ENCODE data around the gene USP48. TPM values are rescaled to one million over a fixed set of nuclear protein-coding genes. Genes with fewer than 3 reads are reported as not detected.

USP48 gene
- total RNA-seq, 1 donor from 2014 or later, result 61.8 TPM

DNA sequence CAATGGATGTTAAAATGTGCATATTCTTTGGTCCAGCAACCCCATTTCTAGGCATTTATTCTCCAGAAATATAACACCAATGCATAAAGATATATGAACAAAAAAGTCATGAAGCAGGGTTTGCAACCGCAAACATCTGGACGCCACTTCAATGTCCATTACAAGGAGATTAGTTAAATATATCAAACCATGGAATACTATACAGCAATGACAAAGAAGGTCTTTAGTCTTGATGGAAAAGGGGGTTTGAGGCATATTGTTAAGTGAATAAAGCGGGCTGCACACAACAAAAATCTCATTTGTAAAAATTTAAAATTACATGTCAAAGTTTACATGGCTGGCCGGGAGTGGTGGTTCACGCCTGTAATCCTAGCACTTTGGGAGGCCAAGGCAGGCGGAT is 145.4 kb downstream of the USP48 start:
- Mint-ChIP-seq H3K4me1 (no peaks in the 10 kb centered on the region), H3K27me3 (ENCODE audit: low read depth) (no peaks in the 10 kb centered on the region), H3K4me3 (no peak overlapping the region), H3K36me3 (ENCODE audit: low read depth) (no peaks in the 10 kb centered on the region), H3K27ac (ENCODE audit: unreplicated experiment) (no peak overlapping the region), H3K9me3 (no peaks in the 10 kb centered on the region)
- DNase-seq (ENCODE audit: low read depth, low spot score), result no peak
- TF ChIP-seq, protein P1, sequence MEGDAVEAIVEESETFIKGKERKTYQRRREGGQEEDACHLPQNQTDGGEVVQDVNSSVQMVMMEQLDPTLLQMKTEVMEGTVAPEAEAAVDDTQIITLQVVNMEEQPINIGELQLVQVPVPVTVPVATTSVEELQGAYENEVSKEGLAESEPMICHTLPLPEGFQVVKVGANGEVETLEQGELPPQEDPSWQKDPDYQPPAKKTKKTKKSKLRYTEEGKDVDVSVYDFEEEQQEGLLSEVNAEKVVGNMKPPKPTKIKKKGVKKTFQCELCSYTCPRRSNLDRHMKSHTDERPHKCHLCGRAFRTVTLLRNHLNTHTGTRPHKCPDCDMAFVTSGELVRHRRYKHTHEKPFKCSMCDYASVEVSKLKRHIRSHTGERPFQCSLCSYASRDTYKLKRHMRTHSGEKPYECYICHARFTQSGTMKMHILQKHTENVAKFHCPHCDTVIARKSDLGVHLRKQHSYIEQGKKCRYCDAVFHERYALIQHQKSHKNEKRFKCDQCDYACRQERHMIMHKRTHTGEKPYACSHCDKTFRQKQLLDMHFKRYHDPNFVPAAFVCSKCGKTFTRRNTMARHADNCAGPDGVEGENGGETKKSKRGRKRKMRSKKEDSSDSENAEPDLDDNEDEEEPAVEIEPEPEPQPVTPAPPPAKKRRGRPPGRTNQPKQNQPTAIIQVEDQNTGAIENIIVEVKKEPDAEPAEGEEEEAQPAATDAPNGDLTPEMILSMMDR (conservative IDR thresholded peaks at IDR 0.05), result no peak

DNA sequence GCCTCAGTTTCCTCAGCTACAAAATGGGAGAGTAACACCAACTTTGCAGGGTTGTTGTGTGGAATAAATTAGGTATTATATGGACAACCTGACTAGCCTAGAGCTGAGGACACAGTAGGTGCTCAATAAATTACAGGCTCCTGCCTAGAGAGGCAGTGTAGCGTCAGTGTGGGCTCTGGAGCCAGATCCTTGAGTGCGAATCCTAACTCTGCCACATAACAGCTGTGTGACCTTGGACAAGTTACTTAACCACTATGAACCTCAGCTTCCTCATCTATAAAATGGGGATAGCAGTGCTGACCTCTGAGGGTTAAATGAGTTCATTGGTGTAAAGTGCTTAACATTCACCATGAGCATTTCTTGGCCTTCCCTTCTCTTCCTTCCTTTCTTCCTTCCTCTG is 146.9 kb downstream of the USP48 start:
- Mint-ChIP-seq H3K27ac (ENCODE audit: unreplicated experiment) (no peak overlapping the region), H3K36me3 (ENCODE audit: low read depth) (no peaks in the 10 kb centered on the region), H3K4me1 (no peaks in the 10 kb centered on the region), H3K9me3 (no peaks in the 10 kb centered on the region), H3K27me3 (ENCODE audit: low read depth) (no peaks in the 10 kb centered on the region), H3K4me3 (no peak overlapping the region)
- DNase-seq (ENCODE audit: low read depth, low spot score), result no peak
- TF ChIP-seq, protein P1 (conservative IDR thresholded peaks at IDR 0.05), result no peak

DNA sequence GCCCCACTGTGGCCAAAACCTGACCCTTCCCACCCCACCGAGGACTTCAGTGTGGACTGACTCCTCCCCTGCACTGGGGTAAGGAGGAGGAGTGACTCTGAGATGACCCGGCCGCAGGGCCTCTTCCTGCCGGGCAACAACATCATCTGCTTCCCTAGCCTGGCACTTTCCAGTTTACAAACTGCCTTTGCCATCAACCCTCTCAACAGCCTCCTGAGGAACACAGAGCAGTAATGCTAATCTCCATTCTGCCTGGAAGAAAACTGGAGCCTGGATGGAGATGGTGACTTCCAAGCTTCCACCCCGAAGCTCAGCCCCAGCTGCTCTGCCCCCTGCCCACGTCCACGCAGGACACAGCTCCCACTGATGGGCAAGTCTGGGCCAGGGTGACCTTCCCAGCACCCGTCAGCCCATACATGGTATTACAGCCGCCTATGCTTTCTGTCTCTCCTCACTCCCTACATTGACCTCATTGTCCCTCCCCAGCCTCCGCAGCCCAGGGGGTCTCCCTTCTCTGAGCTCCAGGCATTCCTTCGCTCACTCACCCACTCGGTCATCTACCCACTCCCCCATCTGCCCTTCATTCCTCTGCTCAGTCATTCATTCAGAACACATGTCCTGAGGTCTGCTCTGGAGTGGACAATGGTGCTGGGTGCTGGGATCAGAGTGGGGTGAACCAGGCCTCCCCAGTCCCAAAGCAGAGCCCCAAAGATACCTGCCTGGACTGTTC is 148.0 kb downstream of the USP48 start:
- no peaks in the 10 kb centered on the region for H3K4me1 Mint-ChIP-seq
- no peak overlapping the region for H3K27ac Mint-ChIP-seq (ENCODE audit: unreplicated experiment)
- DNase-seq (ENCODE audit: low read depth, low spot score), result no peak
- no peaks in the 10 kb centered on the region for H3K27me3 Mint-ChIP-seq (ENCODE audit: low read depth)
- H3K9me3 Mint-ChIP-seq, result no peaks in the 10 kb centered on the region
- no peaks in the 10 kb centered on the region for H3K36me3 Mint-ChIP-seq (ENCODE audit: low read depth)
- no peak overlapping the region for H3K4me3 Mint-ChIP-seq
- TF ChIP-seq, protein P1 (conservative IDR thresholded peaks at IDR 0.05), result no peak

DNA sequence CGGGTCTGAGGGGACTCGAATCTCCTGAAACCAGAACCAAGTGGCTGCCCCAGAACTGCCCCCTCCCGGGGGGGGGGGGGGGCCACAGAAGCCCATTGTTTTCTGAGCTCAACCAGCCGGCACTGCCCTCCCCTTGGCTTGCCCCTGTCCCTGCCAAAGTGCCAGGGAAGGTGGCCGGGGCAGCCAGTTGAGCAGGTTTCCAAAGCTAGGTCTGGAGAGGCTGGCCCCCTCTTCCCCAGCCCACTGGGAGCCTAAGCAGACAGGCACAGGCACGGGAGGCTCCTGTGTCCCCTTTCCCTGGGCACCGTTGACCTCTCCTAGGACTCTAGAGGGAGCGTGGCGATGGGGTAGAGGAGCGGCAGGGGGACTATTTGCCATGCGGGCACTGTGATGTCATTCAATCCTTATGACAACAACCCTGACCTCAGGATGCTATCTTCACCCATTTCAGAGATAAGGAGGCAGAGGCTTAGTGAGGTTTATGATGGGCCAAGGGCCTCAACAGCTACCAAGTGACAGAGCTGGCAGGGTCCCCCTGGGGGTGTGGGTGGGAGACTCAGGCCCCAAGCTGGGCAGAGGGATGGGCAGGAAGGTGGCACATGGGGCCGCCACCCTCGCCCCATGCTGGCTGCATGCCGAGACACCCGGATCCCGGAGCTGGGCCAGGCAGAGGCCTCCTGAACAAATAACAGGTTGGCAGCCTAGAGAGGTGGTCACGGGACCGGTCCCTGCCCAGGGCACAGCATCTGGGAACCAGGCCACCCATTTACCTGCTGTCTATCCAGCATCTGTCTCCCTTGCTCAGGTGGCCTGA is 148.8 kb downstream of the USP48 start:
- TF ChIP-seq, protein P1 (conservative IDR thresholded peaks at IDR 0.05), result no peak
- DNase-seq (ENCODE audit: low read depth, low spot score), result no peak
- Mint-ChIP-seq H3K9me3 (no peaks in the 10 kb centered on the region), H3K4me1 (no peaks in the 10 kb centered on the region), H3K36me3 (ENCODE audit: low read depth) (no peaks in the 10 kb centered on the region), H3K27me3 (ENCODE audit: low read depth) (no peaks in the 10 kb centered on the region), H3K27ac (ENCODE audit: unreplicated experiment) (no peak overlapping the region), H3K4me3 (no peak overlapping the region)

DNA sequence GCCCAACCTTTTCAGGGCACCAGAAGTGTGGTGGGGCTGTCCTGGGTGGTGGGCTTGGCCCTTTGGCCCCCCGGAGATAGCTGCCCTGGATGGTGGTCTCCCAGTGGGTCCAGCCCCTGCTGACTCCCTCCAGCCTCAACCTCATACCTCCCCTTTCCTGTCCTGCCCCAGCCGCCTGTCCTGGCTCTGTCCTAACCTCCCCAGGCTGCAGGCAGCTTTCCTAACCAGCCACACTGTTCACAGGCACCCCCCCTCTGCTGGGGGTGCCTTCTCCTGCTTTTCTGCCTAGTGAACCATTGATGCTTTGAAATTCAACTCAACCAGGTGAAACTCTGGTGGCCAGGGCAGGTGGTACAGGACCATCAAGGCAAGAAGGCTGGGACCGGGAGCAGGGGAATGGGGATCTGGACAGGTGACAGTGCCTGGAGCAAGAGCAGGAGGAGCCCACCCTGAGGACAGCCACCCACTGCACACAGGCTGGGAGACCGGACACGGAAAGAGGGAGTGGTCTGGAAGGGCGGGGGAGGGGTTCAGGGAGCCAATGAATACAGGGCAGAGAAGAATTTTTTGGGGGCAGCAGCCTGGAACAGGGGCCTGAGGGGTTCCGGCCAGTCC is 149.7 kb downstream of the USP48 start:
- TF ChIP-seq, protein P1 (conservative IDR thresholded peaks at IDR 0.05), result no peak
- Mint-ChIP-seq H3K27me3 (ENCODE audit: low read depth) (no peaks in the 10 kb centered on the region), H3K4me1 (no peaks in the 10 kb centered on the region), H3K27ac (ENCODE audit: unreplicated experiment) (no peak overlapping the region), H3K4me3 (no peak overlapping the region), H3K36me3 (ENCODE audit: low read depth) (no peaks in the 10 kb centered on the region), H3K9me3 (no peaks in the 10 kb centered on the region)
- no peak for DNase-seq (ENCODE audit: low read depth, low spot score)

Measured in neural crest cell (in vitro differentiated cells).